Breast epithelium (tissue), 3 donors: ENCODE data around the gene FZD2.

Source experiments
- POLR2AphosphoS5 ChIP-seq, 3 donors: sonication (generic); formaldehyde crosslinking; IDR thresholded peaks; one replicate each; pipeline ENCODE4 v1.6.1; 2017; ENCODE audit warnings: antibody characterized with exemption in 3 of 3
- TF ChIP-seq, protein P1 (sequence below), 3 donors: fragments of 450-650 bp; IDR thresholded peaks; one replicate each; pipeline ENCODE4 v1.5.1; 2016 to 2017; ENCODE audit warnings: antibody characterized with exemption in 3 of 3, mild to moderate bottlenecking in 3 of 3, moderate library complexity in 3 of 3

DNA sequence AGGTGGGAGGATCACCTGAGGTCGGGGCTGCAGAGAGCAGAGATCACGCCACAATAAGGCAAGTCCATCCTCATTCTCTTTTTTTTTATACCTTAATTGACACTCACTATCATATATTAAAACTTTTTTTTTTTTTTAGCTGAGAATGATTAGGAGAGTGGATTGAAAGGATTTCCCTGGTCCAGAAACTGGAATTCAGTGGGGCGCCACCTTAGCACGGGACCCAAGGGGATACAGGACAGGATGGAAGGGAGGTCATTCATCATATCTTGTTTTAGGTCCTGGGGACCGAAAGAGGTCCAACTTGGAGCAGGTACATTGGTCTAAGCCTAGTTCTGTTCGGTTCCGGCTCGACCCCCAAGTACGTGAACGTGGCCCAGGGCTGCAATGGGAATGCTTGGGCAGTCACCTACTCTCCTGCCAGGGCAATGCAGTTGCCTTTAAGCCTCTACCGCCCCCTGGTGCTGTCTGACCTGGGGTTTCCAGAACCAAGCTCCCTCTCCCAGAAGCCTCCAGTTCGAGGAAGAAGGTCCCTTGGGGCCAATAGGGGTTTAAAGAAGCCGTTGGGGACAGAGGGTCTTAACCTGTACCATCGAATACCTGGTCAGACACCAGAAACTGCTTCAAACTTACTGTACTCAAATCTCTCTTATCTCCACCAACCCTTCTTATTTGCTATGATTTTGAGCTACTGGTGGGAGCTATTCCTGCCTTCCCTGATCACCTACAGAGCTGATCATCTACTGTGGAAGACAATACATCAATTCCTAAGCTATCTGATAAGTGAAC is 34.2 kb upstream of the FZD2 start:
- TF ChIP-seq, protein P1, sequence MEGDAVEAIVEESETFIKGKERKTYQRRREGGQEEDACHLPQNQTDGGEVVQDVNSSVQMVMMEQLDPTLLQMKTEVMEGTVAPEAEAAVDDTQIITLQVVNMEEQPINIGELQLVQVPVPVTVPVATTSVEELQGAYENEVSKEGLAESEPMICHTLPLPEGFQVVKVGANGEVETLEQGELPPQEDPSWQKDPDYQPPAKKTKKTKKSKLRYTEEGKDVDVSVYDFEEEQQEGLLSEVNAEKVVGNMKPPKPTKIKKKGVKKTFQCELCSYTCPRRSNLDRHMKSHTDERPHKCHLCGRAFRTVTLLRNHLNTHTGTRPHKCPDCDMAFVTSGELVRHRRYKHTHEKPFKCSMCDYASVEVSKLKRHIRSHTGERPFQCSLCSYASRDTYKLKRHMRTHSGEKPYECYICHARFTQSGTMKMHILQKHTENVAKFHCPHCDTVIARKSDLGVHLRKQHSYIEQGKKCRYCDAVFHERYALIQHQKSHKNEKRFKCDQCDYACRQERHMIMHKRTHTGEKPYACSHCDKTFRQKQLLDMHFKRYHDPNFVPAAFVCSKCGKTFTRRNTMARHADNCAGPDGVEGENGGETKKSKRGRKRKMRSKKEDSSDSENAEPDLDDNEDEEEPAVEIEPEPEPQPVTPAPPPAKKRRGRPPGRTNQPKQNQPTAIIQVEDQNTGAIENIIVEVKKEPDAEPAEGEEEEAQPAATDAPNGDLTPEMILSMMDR (IDR thresholded peaks at IDR 0.05), result peak in 1 of 3 donors; percentile 13
- TF ChIP-seq POLR2AphosphoS5 (IDR thresholded peaks at IDR 0.05), result no peak
